Adipose tissue (tissue), 3 donors: Measurements from ENCODE around the gene REEP3. TPM values are rescaled to one million over a fixed set of nuclear protein-coding genes. Genes with fewer than 3 reads are reported as not detected.

Source experiments
- H3K27ac ChIP-seq: one replicate; pipeline ENCODE4 v1.5.1; 2013; ENCODE audit warnings: low read depth, low read length
- WGBS, 3 donors: extraction: QIAGEN DNeasy Blood & Tissue Kit; methylation state at CpG; one replicate each; pipeline ENCODE4 v1.1.7; 2013; 5-methylcytosine and 5-hydroxymethylcytosine counted together
- polyA plus RNA-seq, 3 donors: library from polyadenylated mRNA; stranded (reverse); fragments of 200-250 nt; gene quantifications; one replicate each; pipeline ENCODE4 v1.2.3, GENCODE V29; 2013
- donor health status: healthy with polysubstance abuse.
- donor health status: Bipolar disorder and iron deficiency.
- donor health status: healthy.

The REEP3 gene
- polyA plus RNA-seq, 3 donors, result 5.2 to 15.0 (median 13.9) TPM

GRCh38 chr10:63605197-63605967 is 84.2 kb downstream of the REEP3 start:
- WGBS, 3 donors, result 81 to 94% (median 90%) methylated on average over 3 of the region's 3 CpGs
- H3K27ac ChIP-seq, result no peak overlapping the region

- 77 to 88% (median 85%) methylated on average over 1 of the region's 1 CpG for WGBS, 3 donors
These were observed 87.3 kb downstream of the REEP3 start for GRCh38 chr10:63608511-63608910.

GRCh38 chr10:63611078-63611477 is 89.9 kb downstream of the REEP3 start:
- H3K27ac ChIP-seq, result no peak overlapping the region
- WGBS, 3 donors, result 37 to 74% (median 68%) methylated on average over 2 of the region's 2 CpGs

More at GRCh38 chr10:63608511-63608910, 87.3 kb downstream of the REEP3 start:
- no peak overlapping the region for H3K27ac ChIP-seq

GRCh38 chr10:63614371-63614891 is 93.2 kb downstream of the REEP3 start:
- H3K27ac ChIP-seq, result no peak overlapping the region
- 51 to 81% (median 71%) methylated on average over 2 of the region's 2 CpGs for WGBS, 3 donors

- no peak overlapping the region for H3K27ac ChIP-seq
- 90 to 97% (median 96%) methylated on average over 3 of the region's 3 CpGs for WGBS, 3 donors
These were observed 97.4 kb downstream of the REEP3 start for GRCh38 chr10:63618552-63618951.

- WGBS, 3 donors, result 92 to 96% (median 95%) methylated on average over 7 of the region's 7 CpGs
These were observed 98.2 kb downstream of the REEP3 start for GRCh38 chr10:63619426-63619825.

GRCh38 chr10:63622097-63622496 is 100.9 kb downstream of the REEP3 start:
- H3K27ac ChIP-seq, result no peak overlapping the region
- WGBS, 3 donors, result 53 to 90% (median 88%) methylated on average over 2 of the region's 2 CpGs

More at GRCh38 chr10:63619426-63619825, 98.2 kb downstream of the REEP3 start:
- H3K27ac ChIP-seq, result no peak overlapping the region

GRCh38 chr10:63624701-63625100 is 103.5 kb downstream of the REEP3 start:
- WGBS, 3 donors, result 78 to 96% (median 95%) methylated on average over 2 of the region's 2 CpGs
- no peak overlapping the region for H3K27ac ChIP-seq

GRCh38 chr10:63627396-63627795 is 106.2 kb downstream of the REEP3 start:
- H3K27ac ChIP-seq, result no peak overlapping the region
- WGBS, 3 donors, result 71 to 87% (median 73%) methylated on average over 8 of the region's 8 CpGs

- no peak overlapping the region for H3K27ac ChIP-seq
- 53 to 80% (median 54%) methylated on average over 2 of the region's 2 CpGs for whole genome bisulfite sequencing, 3 donors
These were observed 106.7 kb downstream of the REEP3 start for GRCh38 chr10:63627881-63628296.

- peak overlapping the region; percentile 99 for H3K27ac ChIP-seq
- WGBS, 3 donors, result 1 to 3% (median 3%) methylated on average over 16 of the region's 16 CpGs
These were observed 107.5 kb downstream of the REEP3 start for GRCh38 chr10:63628526-63629362.

- WGBS, 3 donors, result 0 to 1% (median 0%) methylated on average over 24 of the region's 24 CpGs
- peak overlapping the region; percentile 99 for H3K27ac ChIP-seq
These were observed 108.3 kb downstream of the REEP3 start for GRCh38 chr10:63629363-63630084.

GRCh38 chr10:63630085-63630930 is 109.1 kb downstream of the REEP3 start:
- H3K27ac ChIP-seq, result peak overlapping the region; percentile 99
- WGBS, 3 donors, result 0 to 1% (median 1%) methylated on average over 50 to 70 of the region's 70 CpGs

GRCh38 chr10:63630931-63631680 is 109.9 kb downstream of the REEP3 start:
- H3K27ac ChIP-seq, result peak overlapping the region; percentile 73
- WGBS, 3 donors, result 17 to 24% (median 20%) methylated on average over 19 of the region's 19 CpGs

- WGBS, 3 donors, result 38 to 57% (median 41%) methylated on average over 3 of the region's 3 CpGs
- H3K27ac ChIP-seq, result no peak overlapping the region
These were observed 110.8 kb downstream of the REEP3 start for GRCh38 chr10:63631991-63632390.

- no peak overlapping the region for H3K27ac ChIP-seq
- WGBS, 3 donors, result 57 to 86% (median 78%) methylated on average over 5 of the region's 5 CpGs
These were observed 112.7 kb downstream of the REEP3 start for GRCh38 chr10:63633677-63634487.
